NB4 (cell line): ENCODE results near the gene AFAP1.

ENCODE experiments used
- CTCF ChIP-seq: IDR thresholded peaks from one replicate; pipeline ENCODE4 v1.5.1; 2012; ENCODE audit warnings: low read depth, low read length
- POLR2A ChIP-seq: IDR thresholded peaks from 2 replicates; pipeline ENCODE4 v1.6.1; 2011; ENCODE audit warnings: mild to moderate bottlenecking; ENCODE audit not compliant: insufficient read length; ENCODE audit errors: extremely low read depth

DNA sequence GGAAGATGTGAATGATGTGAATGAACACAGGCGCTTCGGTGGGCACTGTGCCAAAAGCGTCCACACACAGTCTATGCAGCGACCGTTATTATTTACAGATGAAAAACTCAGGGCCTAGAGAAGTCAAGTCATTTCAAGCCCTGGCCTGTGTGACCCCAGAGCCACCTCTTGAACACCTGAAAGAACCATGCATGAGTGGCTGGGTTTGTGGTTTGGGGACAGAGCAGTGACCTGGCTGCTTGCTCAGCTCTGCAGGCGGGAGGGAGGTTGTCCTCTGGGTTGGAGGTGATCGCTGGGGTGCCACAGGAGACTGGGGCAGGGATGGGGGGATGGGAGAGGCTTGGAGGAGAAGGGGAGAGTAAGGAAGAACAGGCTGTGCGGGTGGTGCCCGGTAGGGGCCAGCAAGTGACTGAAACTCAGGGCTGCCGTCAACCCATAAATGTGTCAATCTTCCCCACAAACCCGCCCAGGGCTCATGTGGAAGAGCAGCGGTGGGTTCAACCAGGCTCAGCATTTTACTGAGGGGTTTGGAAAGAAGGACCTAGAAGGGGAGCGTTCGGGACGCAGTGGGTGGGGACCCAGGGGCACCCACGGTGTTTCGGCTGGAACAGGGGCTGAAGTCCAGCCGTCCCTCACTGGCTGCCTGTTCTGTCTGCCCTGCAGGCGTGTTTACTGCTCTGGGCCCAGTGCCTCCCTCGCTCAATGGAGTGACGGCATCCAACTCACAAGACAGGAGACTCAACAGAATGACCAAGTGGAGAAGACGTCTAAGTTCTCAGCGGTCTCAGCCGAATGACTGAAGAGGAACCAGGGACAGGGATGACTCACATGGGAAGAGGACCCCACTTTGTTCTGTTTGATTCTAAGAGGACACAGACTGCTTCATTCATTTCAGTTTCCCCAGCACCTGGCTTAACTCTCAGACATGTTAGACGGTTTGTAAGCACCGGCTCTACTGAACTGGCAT is 167.8 kb downstream of the AFAP1 start:
- TF ChIP-seq CTCF, result no peak
- TF ChIP-seq POLR2A, result no peak
